ENCODE measurements around the gene KRTAP13-3. TPM values are rescaled to one million over a fixed set of nuclear protein-coding genes. Genes with fewer than 3 reads are reported as not detected.

The KRTAP13-3 gene
- total RNA-seq, 1 donor from 2014 or later, result not detected

- Mint-ChIP-seq H3K27me3 (ENCODE audit: low read depth) (peaks cover 5% of the 10 kb centered on the region), H3K27ac (ENCODE audit: unreplicated experiment) (no peak overlapping the region), H3K4me3 (ENCODE audit: unreplicated experiment) (no peak overlapping the region), H3K4me1 (ENCODE audit: low read depth) (no peaks in the 10 kb centered on the region), H3K36me3 (ENCODE audit: low read depth) (no peaks in the 10 kb centered on the region), H3K9me3 (ENCODE audit: low read depth) (no peaks in the 10 kb centered on the region)
- no peak for TF ChIP-seq CTCF (IDR thresholded peaks at IDR 0.05)
- no peak for DNase-seq (ENCODE audit: low spot score)
Measured at GRCh38 chr21:30444204-30444603, 18.5 kb upstream of the KRTAP13-3 start.

- Mint-ChIP-seq H3K4me1 (ENCODE audit: low read depth) (no peaks in the 10 kb centered on the region), H3K4me3 (ENCODE audit: unreplicated experiment) (no peak overlapping the region), H3K36me3 (ENCODE audit: low read depth) (no peaks in the 10 kb centered on the region), H3K27ac (ENCODE audit: unreplicated experiment) (no peak overlapping the region), H3K9me3 (ENCODE audit: low read depth) (no peaks in the 10 kb centered on the region), H3K27me3 (ENCODE audit: low read depth) (peaks cover 5% of the 10 kb centered on the region)
- TF ChIP-seq CTCF (IDR thresholded peaks at IDR 0.05), result no peak
- no peak for DNase-seq (ENCODE audit: low spot score)
Measured at GRCh38 chr21:30443226-30443625, 17.5 kb upstream of the KRTAP13-3 start.

- H3K4me3 Mint-ChIP-seq (ENCODE audit: unreplicated experiment), result no peak within 1 kb of the TSS
- no peaks in the 10 kb centered on the region for H3K4me1 Mint-ChIP-seq (ENCODE audit: low read depth)
- DNase-seq (ENCODE audit: low spot score), result no peak
- H3K36me3 Mint-ChIP-seq (ENCODE audit: low read depth), result no peaks in the 10 kb centered on the region
- H3K9me3 Mint-ChIP-seq (ENCODE audit: low read depth), result no peaks in the 10 kb centered on the region
- H3K27ac Mint-ChIP-seq (ENCODE audit: unreplicated experiment), result no peak within 1 kb of the TSS
- no peak for TF ChIP-seq CTCF (IDR thresholded peaks at IDR 0.05)
- H3K27me3 Mint-ChIP-seq (ENCODE audit: low read depth), result peaks cover 19% of the 10 kb centered on the region
Measured at GRCh38 chr21:30439975-30440374, 14.2 kb upstream of the KRTAP13-3 start, which contains the start of gene KRTAP15-1. Gene KRTAP15-1 (plus strand): TSS chr21:30440275. CDS start chr21:30440328, 53 bp downstream.

GRCh38 chr21:30437010-30437565 lies 11.4 kb upstream of the KRTAP13-3 start:
- Mint-ChIP-seq H3K4me3 (ENCODE audit: unreplicated experiment) (no peak overlapping the region), H3K27me3 (ENCODE audit: low read depth) (peaks cover 19% of the 10 kb centered on the region), H3K4me1 (ENCODE audit: low read depth) (no peaks in the 10 kb centered on the region), H3K27ac (ENCODE audit: unreplicated experiment) (no peak overlapping the region), H3K9me3 (ENCODE audit: low read depth) (no peaks in the 10 kb centered on the region), H3K36me3 (ENCODE audit: low read depth) (no peaks in the 10 kb centered on the region)
- no peak for DNase-seq (ENCODE audit: low spot score)
- no peak for TF ChIP-seq CTCF (IDR thresholded peaks at IDR 0.05)

- H3K4me3 Mint-ChIP-seq (ENCODE audit: unreplicated experiment), result no peak overlapping the region
- H3K4me1 Mint-ChIP-seq (ENCODE audit: low read depth), result no peaks in the 10 kb centered on the region
- DNase-seq (ENCODE audit: low spot score), result no peak
- TF ChIP-seq CTCF (IDR thresholded peaks at IDR 0.05), result peak; percentile 83
- no peaks in the 10 kb centered on the region for H3K9me3 Mint-ChIP-seq (ENCODE audit: low read depth)
- no peaks in the 10 kb centered on the region for H3K36me3 Mint-ChIP-seq (ENCODE audit: low read depth)
- peaks cover 26% of the 10 kb centered on the region for H3K27me3 Mint-ChIP-seq (ENCODE audit: low read depth)
- no peak overlapping the region for H3K27ac Mint-ChIP-seq (ENCODE audit: unreplicated experiment)
Measured at GRCh38 chr21:30434033-30434631, 8.4 kb upstream of the KRTAP13-3 start.

Data from chondrocyte (in vitro differentiated cells).